HepG2 (cell line): ENCODE data around the gene BICRA. TPM values are rescaled to one million over a fixed set of nuclear protein-coding genes. Genes with fewer than 3 reads are reported as not detected.

Experiments used
- AGO2 ChIP-seq: fragments of 200-400 bp; formaldehyde crosslinking; optimal IDR thresholded peaks from 2 replicates; pipeline ENCODE3; 2017; ENCODE audit warnings: mild to moderate bottlenecking, low read depth, low read length, moderate library complexity
- ARID2 ChIP-seq: sonication (generic); formaldehyde crosslinking; IDR thresholded peaks from 2 replicates; pipeline ENCODE4 v1.8.1; 2022; ENCODE audit warnings: mild to moderate bottlenecking, missing genetic modification reagents, borderline replicate concordance
- ELF3 ChIP-seq: IDR thresholded peaks from 2 replicates; pipeline ENCODE4 v1.6.1; 2016; ENCODE audit warnings: missing genetic modification reagents, missing compliant biosample characterization
- NCOR1 ChIP-seq: fragments of 200-600 bp; sonication (generic); IDR thresholded peaks from 2 replicates; pipeline ENCODE4 v1.7.0; 2017; ENCODE audit warnings: antibody characterized with exemption, low read length, borderline replicate concordance
- PAX8 ChIP-seq: sonication (generic); formaldehyde crosslinking; IDR thresholded peaks from 2 replicates; pipeline ENCODE4 v1.8.0; 2022; ENCODE audit warnings: mild to moderate bottlenecking, missing genetic modification reagents, borderline replicate concordance
- PHF8 ChIP-seq: sonication (generic); formaldehyde crosslinking; IDR thresholded peaks from 2 replicates; pipeline ENCODE4 v1.5.0; 2020; ENCODE audit warnings: missing genetic modification reagents
- POGZ ChIP-seq: sonication (generic); formaldehyde crosslinking; IDR thresholded peaks from 2 replicates; pipeline ENCODE4 v1.4.0; 2020; ENCODE audit warnings: mild to moderate bottlenecking, missing genetic modification reagents
- RBM39 ChIP-seq: fragments of 200-400 bp; formaldehyde crosslinking; IDR thresholded peaks from one replicate; pipeline ENCODE4 v1.6.1; 2018; ENCODE audit warnings: antibody characterized with exemption, mild to moderate bottlenecking, low read depth, low read length; ENCODE audit not compliant: poor library complexity, severe bottlenecking
- TCF7 ChIP-seq: sonication (generic); IDR thresholded peaks from 2 replicates; pipeline ENCODE4 v1.6.1; 2016; ENCODE audit warnings: antibody characterized with exemption, low read depth
- YEATS2 ChIP-seq: sonication (generic); formaldehyde crosslinking; IDR thresholded peaks from 2 replicates; pipeline ENCODE4 v1.4.0; 2020; ENCODE audit warnings: missing genetic modification reagents, borderline replicate concordance
- ZBTB21 ChIP-seq: sonication (generic); formaldehyde crosslinking; IDR thresholded peaks from 2 replicates; pipeline ENCODE4 v1.4.0; 2020; ENCODE audit warnings: missing genetic modification reagents
- ZNF143 ChIP-seq: sonication (generic); formaldehyde crosslinking; IDR thresholded peaks from 2 replicates; pipeline ENCODE4 v1.4.0; 2020; ENCODE audit warnings: missing genetic modification reagents
- ZNF207 ChIP-seq: fragments of 450-650 bp; IDR thresholded peaks from 2 replicates; pipeline ENCODE4 v1.6.1; 2016; ENCODE audit warnings: antibody characterized with exemption, borderline replicate concordance
- ZNF260 ChIP-seq: sonication (generic); formaldehyde crosslinking; IDR thresholded peaks from 2 replicates; pipeline ENCODE4 v1.4.0; 2020; ENCODE audit warnings: missing genetic modification reagents, low read depth, mild to moderate bottlenecking, borderline replicate concordance
- ZNF335 ChIP-seq: sonication (generic); formaldehyde crosslinking; IDR thresholded peaks from 2 replicates; pipeline ENCODE4 v1.4.0; 2020; ENCODE audit warnings: missing genetic modification reagents
- ZNF460 ChIP-seq: sonication (generic); formaldehyde crosslinking; IDR thresholded peaks from 2 replicates; pipeline ENCODE4 v1.5.1; 2020; ENCODE audit warnings: missing genetic modification reagents, mild to moderate bottlenecking, borderline replicate concordance
- ZNF777 ChIP-seq: sonication (generic); formaldehyde crosslinking; IDR thresholded peaks from 2 replicates; pipeline ENCODE4 v1.4.0; 2020; ENCODE audit warnings: missing genetic modification reagents
- polyA plus RNA-seq, 8 experiments: library from polyadenylated mRNA; depleted of rRNA in 3 of 8; stranded (reverse) in 7 of 8; unstranded in 1 of 8; fragments of >200 nt; fragmentation: Illumina TruSeq in 4 of 8; extraction: Trizol in 4 of 8; gene quantifications; 2 replicates each; pipeline versions ENCODE4 v1.2.1 to v1.2.3, GENCODE V29; 2011 to 2016; ENCODE audit warnings: low read depth in 4 of 8, missing spikeins in 1 of 8, mixed read lengths in 1 of 8; ENCODE audit not compliant: insufficient read depth in 1 of 8
- total RNA-seq, 5 experiments: library from RNA; depleted of rRNA; stranded (reverse); fragments of >200 nt; fragmentation: Illumina TruSeq; extraction: Trizol; gene quantifications; 2 replicates each; pipeline ENCODE4 v1.2.3, GENCODE V29; 2016; ENCODE audit warnings: low read depth in 1 of 5
- TF ChIP-seq, protein P1 (sequence below): sonication (generic); formaldehyde crosslinking; conservative IDR thresholded peaks from 2 replicates; pipeline ENCODE4 v1.4.0; 2020; ENCODE audit warnings: mild to moderate bottlenecking, missing genetic modification reagents, moderate library complexity
- TF ChIP-seq, protein P2 (sequence below): sonication (generic); formaldehyde crosslinking; IDR thresholded peaks from 2 replicates; pipeline ENCODE4 v1.4.0; 2020; ENCODE audit warnings: missing genetic modification reagents, low read depth, mild to moderate bottlenecking, borderline replicate concordance
- TF ChIP-seq, protein P3 (sequence below), 2 experiments: sonication (generic) in 1 of 2; formaldehyde crosslinking in 1 of 2; IDR thresholded peaks; 2 replicates each; pipeline versions ENCODE4 v1.4.0 to v1.6.1; 2016 to 2020; ENCODE audit warnings: borderline replicate concordance in 1 of 2, low read depth in 1 of 2, mild to moderate bottlenecking in 1 of 2, missing genetic modification reagents in 1 of 2

The BICRA gene
- total and polyA plus RNA-seq, 2 of the 13 experiments (the other 11 are each of a cell fraction or from before 2014, with no cell fraction given): 0.55 to 0.71 TPM

DNA sequence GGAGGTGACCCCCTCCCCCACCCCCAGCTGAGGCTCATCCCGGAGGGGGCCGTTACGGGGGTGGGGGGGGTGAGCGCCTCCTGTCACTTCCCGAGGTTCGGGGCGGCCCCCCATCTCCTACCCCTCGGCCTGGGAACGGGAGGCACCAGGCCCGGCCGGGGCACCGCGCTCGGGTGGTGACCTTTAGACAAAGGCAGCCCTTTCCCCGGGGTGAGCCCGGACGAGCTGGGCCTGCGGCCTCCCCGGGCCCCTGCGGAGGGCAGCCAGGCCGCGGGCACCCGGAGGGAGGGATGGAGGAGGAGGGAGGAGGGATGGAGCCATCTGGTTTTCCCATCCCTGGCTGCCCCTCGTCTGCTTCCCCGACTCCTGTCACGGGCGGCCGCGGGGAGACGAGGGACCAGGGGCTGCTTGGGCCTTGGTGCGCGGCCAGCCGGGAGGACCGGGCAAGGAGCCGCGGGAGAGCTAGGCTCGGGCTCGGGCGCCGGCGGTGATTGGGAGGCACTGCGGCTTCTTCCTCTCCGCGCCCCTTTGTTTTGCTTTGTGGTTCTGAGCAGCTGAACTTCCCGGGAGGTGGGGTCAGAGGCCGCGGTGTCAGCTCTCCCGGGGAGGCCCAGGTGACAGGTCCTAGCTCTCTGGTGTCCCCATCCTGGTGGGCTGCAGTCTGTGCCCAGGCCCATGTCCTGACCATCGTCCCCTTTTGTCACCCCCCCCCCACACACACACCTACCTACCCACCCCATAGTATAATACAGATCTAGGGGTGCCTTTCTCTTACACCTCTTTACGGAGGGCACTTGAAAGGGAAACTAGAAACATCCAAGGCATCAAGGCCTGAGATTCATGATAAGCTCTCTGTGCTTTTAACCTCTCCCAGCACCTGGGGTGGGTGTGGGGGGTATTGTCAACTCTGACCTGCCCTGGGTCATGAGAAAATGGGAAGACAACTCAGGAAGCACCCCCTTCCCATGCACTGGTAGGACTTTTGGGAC, 1.3 kb downstream of the BICRA start (continued):
- TF ChIP-seq ELF3 (CRISPR knock-in tag) (0 out of 2 replicates have a peak, but pooled peaks have one; percentile 9), TCF7 (no peak), ZNF143 (CRISPR knock-in tag) (peak; percentile 26; the same call in 1 of the 2 replicates), ZNF260 (CRISPR knock-in tag) (no peak), NCOR1 (no peak), YEATS2 (no peak), PAX8 (CRISPR knock-in tag) (no peak), PHF8 (CRISPR knock-in tag) (peak; percentile 76), ZNF207 (no peak), ZNF335 (peak; percentile 91), ARID2 (no peak), ZBTB21 (CRISPR knock-in tag) (no peak), ZNF460 (CRISPR knock-in tag) (no peak), ZNF777 (CRISPR knock-in tag) (no peak), AGO2 (peak; percentile 73), RBM39 (no peak), POGZ (0 out of 2 replicates have a peak, but pooled peaks have one; percentile 19)
- TF ChIP-seq, protein P1, sequence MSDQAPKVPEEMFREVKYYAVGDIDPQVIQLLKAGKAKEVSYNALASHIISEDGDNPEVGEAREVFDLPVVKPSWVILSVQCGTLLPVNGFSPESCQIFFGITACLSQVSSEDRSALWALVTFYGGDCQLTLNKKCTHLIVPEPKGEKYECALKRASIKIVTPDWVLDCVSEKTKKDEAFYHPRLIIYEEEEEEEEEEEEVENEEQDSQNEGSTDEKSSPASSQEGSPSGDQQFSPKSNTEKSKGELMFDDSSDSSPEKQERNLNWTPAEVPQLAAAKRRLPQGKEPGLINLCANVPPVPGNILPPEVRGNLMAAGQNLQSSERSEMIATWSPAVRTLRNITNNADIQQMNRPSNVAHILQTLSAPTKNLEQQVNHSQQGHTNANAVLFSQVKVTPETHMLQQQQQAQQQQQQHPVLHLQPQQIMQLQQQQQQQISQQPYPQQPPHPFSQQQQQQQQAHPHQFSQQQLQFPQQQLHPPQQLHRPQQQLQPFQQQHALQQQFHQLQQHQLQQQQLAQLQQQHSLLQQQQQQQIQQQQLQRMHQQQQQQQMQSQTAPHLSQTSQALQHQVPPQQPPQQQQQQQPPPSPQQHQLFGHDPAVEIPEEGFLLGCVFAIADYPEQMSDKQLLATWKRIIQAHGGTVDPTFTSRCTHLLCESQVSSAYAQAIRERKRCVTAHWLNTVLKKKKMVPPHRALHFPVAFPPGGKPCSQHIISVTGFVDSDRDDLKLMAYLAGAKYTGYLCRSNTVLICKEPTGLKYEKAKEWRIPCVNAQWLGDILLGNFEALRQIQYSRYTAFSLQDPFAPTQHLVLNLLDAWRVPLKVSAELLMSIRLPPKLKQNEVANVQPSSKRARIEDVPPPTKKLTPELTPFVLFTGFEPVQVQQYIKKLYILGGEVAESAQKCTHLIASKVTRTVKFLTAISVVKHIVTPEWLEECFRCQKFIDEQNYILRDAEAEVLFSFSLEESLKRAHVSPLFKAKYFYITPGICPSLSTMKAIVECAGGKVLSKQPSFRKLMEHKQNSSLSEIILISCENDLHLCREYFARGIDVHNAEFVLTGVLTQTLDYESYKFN (CRISPR knock-in tag): peak; percentile 10; the same call in 1 of the 2 replicates
- TF ChIP-seq, protein P2, sequence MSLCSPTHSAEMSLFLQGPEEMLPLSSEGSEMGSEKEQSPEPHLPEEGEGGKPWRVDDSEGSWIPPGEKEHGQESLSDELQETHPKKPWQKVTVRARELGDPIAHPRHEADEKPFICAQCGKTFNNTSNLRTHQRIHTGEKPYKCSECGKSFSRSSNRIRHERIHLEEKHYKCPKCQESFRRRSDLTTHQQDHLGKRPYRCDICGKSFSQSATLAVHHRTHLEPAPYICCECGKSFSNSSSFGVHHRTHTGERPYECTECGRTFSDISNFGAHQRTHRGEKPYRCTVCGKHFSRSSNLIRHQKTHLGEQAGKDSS (CRISPR knock-in tag): no peak
- TF ChIP-seq, protein P3, sequence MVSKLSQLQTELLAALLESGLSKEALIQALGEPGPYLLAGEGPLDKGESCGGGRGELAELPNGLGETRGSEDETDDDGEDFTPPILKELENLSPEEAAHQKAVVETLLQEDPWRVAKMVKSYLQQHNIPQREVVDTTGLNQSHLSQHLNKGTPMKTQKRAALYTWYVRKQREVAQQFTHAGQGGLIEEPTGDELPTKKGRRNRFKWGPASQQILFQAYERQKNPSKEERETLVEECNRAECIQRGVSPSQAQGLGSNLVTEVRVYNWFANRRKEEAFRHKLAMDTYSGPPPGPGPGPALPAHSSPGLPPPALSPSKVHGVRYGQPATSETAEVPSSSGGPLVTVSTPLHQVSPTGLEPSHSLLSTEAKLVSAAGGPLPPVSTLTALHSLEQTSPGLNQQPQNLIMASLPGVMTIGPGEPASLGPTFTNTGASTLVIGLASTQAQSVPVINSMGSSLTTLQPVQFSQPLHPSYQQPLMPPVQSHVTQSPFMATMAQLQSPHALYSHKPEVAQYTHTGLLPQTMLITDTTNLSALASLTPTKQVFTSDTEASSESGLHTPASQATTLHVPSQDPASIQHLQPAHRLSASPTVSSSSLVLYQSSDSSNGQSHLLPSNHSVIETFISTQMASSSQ (IDR thresholded peaks at IDR 0.05; ENCODE audit: low read depth): no peak
- TF ChIP-seq, protein P3 (CRISPR knock-in tag; IDR thresholded peaks at IDR 0.05; ENCODE audit: borderline replicate concordance): no peak
